22Rv1 (cell line): ENCODE measurements around the gene GRIN3A.

Source experiments
- H3K27ac ChIP-seq: fragments of 450-650 bp; 2 replicates; pipeline ENCODE4 v1.5.1; 2017
- ZFX ChIP-seq: fragments of 450-650 bp; IDR thresholded peaks from 2 replicates; pipeline ENCODE4 v1.6.1; 2017; ENCODE audit warnings: antibody characterized with exemption, borderline replicate concordance
- TF ChIP-seq, protein P1 (sequence below): fragments of 450-650 bp; IDR thresholded peaks from 2 replicates; pipeline ENCODE4 v1.5.1; 2017; ENCODE audit warnings: mild to moderate bottlenecking

Gene GRIN3A

DNA sequence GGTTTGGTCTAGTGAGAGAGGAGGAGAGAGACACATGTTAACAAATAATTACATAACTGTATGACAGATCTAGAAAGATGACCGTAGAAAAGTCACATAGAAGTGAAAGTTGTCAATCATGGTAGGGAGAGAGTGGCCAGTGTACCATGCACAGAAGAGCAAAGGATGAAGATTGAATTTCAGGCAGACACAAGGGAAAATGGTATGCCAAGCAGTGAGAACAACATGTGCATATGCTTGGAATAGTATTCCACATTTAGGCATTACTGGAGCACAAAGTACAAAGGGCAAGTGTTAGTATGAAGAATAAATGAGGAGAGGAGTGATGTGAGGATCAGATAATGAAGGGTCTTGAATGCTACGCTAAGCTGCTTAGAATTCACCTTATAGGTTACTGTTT is 20.3 kb downstream of the GRIN3A start:
- TF ChIP-seq, protein P1, sequence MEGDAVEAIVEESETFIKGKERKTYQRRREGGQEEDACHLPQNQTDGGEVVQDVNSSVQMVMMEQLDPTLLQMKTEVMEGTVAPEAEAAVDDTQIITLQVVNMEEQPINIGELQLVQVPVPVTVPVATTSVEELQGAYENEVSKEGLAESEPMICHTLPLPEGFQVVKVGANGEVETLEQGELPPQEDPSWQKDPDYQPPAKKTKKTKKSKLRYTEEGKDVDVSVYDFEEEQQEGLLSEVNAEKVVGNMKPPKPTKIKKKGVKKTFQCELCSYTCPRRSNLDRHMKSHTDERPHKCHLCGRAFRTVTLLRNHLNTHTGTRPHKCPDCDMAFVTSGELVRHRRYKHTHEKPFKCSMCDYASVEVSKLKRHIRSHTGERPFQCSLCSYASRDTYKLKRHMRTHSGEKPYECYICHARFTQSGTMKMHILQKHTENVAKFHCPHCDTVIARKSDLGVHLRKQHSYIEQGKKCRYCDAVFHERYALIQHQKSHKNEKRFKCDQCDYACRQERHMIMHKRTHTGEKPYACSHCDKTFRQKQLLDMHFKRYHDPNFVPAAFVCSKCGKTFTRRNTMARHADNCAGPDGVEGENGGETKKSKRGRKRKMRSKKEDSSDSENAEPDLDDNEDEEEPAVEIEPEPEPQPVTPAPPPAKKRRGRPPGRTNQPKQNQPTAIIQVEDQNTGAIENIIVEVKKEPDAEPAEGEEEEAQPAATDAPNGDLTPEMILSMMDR = no peak
- TF ChIP-seq ZFX = no peak
- no peak overlapping the region for H3K27ac ChIP-seq

DNA sequence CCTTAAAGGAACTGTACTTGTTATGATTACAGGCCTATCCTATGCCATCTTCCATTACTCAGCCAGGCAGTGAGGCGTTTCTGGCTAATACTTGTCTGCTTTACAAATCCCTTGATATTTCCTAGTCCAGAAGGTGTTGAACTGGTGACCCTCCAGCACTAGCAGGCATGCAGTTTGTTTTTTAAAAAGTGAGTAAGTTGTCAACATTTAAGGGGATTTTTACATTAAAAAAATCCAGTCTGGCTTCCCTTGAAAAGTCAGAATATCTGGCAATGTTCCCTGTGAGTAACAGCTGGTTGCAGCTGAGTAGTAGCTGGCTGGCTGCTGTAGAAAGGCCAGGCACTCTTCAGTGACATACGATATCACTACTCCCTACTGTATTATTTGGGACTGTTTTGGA is 21.8 kb downstream of the GRIN3A start:
- H3K27ac ChIP-seq = no peak overlapping the region
- no peak for TF ChIP-seq ZFX
- TF ChIP-seq, protein P1 = no peak

DNA sequence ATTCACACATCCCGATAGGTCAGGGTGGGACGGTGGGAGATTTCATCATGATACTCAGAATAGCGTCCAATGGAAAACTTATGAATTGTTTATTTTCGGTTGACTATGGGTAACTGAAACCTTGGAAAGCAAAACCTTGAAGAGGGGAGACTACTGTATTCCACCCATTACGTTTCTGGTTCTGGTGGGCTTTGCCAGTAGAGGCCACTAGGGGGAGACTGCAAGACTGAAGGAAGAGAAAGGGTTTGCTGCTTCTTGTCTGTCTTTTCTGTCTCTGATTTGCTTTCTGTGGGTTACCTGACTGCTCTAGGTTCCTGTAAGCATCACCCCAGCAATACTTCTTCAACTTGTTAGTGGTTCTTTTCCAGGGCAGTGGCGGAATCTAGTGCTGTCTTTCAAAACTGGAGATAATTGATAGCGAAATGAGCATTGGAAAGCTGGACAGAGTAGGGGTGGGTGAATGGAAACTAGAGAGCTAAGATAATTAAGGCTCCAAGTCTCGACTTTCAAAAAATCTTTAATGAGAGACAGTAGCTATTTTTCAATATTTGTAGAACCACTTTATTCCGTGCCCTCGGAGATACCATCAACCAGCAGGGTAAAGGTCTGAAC is 27.0 kb downstream of the GRIN3A start:
- TF ChIP-seq, protein P1 = peak; percentile 79
- TF ChIP-seq ZFX = no peak

DNA sequence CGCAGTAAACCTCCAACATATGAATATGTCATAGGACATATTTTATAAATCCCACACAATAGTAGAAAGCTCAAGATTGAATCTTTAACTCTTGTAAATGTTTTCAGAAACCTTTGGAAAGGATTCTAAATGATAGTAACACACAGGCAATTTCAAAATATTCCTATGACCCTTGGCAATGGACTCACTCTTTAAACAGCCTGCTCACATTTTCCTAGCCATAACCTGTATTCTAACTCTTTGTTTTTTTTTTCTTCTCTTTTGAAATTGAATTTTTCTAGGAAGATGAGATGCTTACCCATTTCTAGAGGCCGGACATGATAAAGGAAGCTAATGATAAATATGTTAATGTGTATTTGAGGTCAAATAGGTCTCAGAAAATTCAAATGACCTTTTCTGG is 29.6 kb downstream of the GRIN3A start:
- H3K27ac ChIP-seq = no peak overlapping the region
- TF ChIP-seq, protein P1 = no peak
- no peak for TF ChIP-seq ZFX

More for the DNA sequence above, 27.0 kb downstream of the GRIN3A start:
- H3K27ac ChIP-seq = no peak overlapping the region

DNA sequence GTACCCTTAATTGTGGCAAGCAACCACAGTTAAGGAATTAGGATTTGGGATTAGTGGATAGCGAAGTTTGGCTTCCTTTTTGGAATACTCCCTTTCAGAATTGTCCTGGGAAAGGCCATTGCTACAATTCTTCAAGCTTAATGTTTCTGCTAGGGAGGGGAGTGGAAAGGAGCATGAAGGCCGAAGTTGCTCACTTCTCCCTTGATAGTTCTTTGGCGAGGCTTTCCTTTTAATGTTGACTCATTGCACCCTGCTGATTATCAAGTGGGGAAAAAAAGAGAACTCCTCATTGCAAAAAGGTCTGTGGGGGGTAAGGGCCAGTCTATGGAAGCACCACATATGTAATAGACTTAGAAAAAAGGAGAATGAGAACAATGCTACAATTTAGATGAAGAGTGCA is 30.7 kb downstream of the GRIN3A start:
- TF ChIP-seq, protein P1 = no peak
- TF ChIP-seq ZFX = no peak
- no peak overlapping the region for H3K27ac ChIP-seq

DNA sequence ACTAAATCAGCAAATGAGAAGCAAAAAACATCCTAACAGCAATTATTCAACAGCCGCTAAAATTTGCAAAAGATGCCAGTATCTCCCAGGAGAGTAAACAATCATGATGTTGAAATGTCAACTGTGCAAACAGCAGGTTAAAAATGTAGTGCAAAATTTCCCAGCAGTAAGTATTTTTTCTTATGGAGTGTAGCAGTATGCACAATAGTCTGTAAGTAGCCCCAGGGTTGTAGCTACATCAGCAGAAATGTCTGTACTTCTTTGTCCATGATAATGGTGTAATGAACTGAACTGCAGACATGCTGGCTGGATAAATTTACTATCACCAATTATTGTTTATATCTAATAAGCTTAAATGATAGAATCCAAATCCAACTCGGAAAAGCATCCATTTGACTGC is 31.4 kb downstream of the GRIN3A start:
- H3K27ac ChIP-seq = no peak overlapping the region
- no peak for TF ChIP-seq ZFX
- TF ChIP-seq, protein P1 = no peak

DNA sequence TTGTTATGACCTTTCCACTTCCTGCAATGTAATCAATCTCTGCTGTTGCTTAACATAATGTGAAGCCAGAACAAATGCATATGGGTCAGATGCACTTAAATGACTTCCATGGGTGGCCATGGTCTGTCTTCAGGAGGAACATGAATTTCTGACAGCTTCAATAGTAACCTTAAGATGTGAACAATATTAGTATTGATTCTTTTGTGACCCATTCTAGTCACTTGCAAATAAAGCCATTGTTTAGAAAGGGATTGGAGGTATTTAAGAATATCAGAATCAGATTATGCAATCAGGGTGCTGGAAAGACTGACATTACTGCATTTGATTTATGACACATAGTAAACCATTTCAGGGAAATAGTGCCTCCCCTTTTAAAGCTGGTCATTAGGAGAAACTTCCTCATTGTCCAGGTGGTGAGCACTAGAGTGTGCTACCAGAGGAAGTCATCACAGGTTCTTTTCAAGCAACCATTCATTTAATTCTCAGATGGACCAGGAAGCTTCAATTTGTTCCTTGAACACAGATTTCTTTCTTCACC is 32.1 kb downstream of the GRIN3A start:
- TF ChIP-seq, protein P1 = no peak
- no peak for TF ChIP-seq ZFX
- H3K27ac ChIP-seq = no peak overlapping the region
